GM12892 (cell line): ENCODE results near the gene MTCH1.

Source experiments
- POLR2A ChIP-seq: IDR thresholded peaks from 2 replicates; pipeline ENCODE4 v1.6.1; 2011; ENCODE audit warnings: low read depth, low read length, control low read depth
- POLR2AphosphoS5 ChIP-seq: IDR thresholded peaks from 2 replicates; pipeline ENCODE4 v1.6.1; 2011; ENCODE audit warnings: low read depth, low read length, control low read depth

GRCh38 chr6:37024656-37025337 lies 38.8 kb upstream of the MTCH1 start:
- TF ChIP-seq POLR2AphosphoS5 (no peak), POLR2A (no peak)
